GM19467 (cell line): Measurements from ENCODE around the gene SEPHS1.
"Not testable (repeated sequence)": the region's sequence is repeated elsewhere in the genome, so short reads cannot be mapped to it uniquely, and the experiment has no call there.

ENCODE experiments used
- ATAC-seq: cut with Tn5 transposase; IDR thresholded peaks from one replicate; pipeline ENCODE4 v1.9.1; 2021; ENCODE audit warnings: mild to moderate bottlenecking, moderate library complexity; ENCODE audit not compliant: unreplicated experiment

SEPHS1 gene

GRCh38 chr10:13365243-13365642 lies 17.1 kb upstream of the SEPHS1 start:
- ATAC-seq = no peak

DNA sequence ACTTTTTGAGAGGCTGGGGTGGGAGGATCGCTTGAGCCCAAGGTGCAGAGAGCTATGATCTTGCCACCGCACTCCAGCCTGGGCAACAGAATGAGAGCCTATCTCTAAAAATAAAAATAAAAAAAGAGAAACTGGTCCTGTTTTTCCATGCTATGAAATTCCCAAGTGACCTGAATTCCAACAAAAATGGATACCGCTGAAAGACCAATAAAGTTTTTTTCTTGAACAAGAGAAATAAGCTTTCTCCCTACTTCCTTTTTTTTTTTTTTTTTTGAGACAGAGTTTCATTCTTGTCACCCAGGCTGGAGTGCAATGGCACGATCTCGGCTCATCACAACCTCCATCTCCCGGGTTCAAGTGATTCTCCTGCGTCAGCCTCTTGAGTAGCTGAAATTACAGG lies 12.5 kb upstream of the SEPHS1 start:
- ATAC-seq = no peak

DNA sequence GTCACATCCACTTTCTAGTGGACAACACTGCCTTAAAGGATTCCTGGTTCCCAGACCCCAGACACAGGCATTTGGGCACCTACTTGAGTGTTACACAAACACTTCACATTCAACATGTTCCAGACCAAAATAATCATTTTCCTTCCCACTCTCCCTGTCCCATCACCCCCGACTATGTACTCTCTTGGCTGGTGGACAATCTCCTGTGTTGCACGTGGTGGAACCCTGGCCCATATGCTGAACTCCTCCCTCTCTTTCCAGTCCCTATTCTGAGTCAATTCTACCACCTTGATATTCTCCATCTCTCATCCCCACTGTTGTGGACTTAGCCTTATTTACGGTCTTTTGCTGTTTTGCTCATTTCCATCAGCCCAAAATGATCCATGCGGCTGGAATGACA lies 8.3 kb upstream of the SEPHS1 start:
- no peak for ATAC-seq

GRCh38 chr10:13354783-13355182 lies 6.7 kb upstream of the SEPHS1 start:
- ATAC-seq = no peak

- ATAC-seq = no peak
Observed at GRCh38 chr10:13352519-13352918, 4.4 kb upstream of the SEPHS1 start.

DNA sequence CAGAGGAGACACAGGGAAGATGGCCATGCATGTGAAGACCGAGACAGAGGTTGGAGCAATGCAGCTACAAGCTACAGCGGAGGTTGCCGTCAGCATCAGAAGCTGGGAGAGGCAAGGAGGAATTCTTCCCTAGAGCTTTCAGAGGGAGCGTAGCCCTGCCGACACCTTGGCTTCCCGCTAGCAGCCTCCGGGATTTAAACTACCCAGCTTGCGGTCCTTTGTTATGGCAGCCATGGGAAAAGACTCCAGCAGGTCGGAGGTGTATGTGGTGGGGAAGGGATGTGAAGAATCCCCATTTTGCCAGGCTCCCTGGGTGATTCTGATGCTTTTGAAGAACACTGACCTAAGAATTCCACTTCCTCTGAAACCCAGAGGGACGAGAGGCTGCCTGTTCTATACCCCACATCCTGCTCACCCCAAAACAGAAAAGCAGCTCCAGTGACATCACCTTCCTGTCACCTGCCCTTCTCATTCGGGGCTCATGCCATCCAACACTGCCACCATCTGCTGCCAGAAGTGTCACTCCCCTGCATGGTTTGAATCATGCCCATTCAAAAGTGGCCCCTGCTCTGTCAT lies 3.3 kb upstream of the SEPHS1 start:
- ATAC-seq = no peak

DNA sequence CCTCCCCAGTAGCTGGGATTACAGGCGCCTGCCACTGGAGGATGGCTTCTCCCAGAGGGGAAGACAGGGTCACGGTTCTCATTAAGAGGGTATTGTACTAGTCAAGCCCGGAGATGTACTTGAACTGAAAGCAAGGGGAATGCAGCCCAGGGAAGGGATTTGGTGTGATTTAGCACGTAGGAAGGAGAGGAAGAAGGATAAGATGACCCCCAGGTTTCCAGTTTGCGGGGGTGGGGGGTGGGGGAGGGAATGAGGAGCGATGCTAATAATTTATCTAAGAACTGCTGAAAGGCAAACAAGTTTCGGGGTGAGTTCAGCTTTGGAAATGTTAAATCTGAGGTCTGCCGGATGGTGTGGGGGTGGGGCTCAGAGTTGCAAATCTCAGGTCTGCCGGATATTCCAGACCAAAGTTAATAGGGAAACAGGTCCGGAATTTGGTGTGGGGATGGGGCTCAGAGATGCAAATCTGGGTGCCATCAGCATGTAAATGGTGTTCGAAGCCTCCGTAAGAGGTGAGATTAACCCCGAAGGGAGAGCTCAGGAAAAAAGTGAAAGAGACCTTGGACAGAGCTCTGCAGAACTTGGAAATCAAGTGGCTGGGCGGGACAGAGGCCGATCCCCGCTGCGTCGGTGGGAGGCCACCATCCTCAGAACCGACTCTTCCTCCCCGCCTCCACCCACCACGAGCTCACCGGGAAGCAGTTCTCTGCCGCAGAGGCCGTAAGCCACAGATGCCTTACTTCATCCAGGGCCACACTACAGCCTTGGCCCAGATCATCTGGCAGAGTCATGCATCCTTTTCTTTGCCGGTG lies 1.6 kb upstream of the SEPHS1 start:
- ATAC-seq = no peak

GRCh38 chr10:13347500-13348156 lies 465 bp downstream of the SEPHS1 start:
- ATAC-seq = peak; percentile 46

DNA sequence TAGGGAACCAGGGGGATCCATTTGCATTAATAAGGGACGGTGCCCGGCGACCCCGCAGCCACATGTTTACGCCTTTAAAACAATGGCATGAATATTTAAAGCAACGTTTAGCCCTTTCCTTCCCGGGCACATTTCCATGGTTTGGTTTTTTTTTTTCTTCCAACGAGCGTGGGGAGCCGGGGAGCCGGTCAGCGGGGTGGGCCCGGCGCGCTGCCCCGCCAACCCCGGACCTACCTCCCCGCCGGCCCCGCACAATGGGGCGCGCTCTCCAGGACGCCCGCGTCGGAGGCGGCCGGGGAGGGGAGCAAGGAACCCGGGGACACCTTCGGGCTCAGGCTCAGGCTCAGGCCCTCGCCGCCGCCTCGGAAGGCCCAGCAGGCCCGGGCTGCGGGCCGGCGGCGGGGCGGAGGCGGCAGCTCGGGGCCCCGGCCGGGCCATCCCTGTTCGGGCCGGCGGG lies 1.0 kb downstream of the SEPHS1 start:
- ATAC-seq = peak; percentile 29

- no peak for ATAC-seq
Observed at GRCh38 chr10:13346283-13347042, 1.6 kb downstream of the SEPHS1 start.

- peak; percentile 86 for ATAC-seq
Observed at GRCh38 chr10:13340626-13341376, 7.3 kb downstream of the SEPHS1 start.

GRCh38 chr10:13340068-13340467 lies 8.0 kb downstream of the SEPHS1 start:
- ATAC-seq = peak; percentile 15

- ATAC-seq = no peak
Observed at GRCh38 chr10:13338390-13339110, 9.5 kb downstream of the SEPHS1 start.

DNA sequence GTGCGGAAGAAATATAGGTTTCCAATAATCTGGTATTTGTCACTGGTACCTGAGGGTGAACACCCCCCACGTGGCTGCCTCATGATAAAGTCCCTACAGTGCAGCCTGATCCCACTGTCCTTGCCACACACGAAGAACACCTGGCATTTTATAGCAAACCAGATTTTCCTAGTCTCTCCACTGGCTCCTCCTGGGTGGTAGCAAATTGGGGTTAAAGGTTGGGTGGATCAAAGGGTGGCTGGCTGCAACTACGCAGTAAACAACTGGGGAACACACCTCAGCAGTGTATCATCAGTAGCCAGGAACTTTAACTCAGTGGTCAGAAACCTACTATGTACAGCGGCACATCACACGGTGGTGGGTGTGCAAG lies 10.3 kb downstream of the SEPHS1 start:
- ATAC-seq = no peak

GRCh38 chr10:13337128-13337826 lies 10.8 kb downstream of the SEPHS1 start:
- no peak for ATAC-seq

DNA sequence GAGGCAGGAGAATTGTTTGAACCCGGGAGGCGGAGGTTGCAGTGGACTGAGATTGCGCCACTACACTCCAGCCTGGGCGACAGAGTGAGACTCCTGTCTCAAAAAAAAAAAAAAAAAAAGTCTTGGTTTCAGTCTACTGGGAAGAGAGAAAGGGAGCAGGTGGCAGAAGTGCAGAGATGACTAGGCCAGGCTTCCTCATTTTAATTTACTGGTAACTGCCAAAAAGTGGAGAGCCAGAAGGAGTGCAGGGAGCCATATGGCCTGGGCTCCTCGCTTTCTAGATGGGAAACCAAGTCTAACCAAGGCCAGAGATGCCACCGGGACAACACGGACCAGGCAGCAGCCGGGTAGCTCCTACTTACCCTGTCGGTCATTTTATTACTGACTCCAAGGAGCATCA lies 12.2 kb downstream of the SEPHS1 start:
- no peak for ATAC-seq

- ATAC-seq = no peak
Observed at GRCh38 chr10:13334556-13334955, 13.5 kb downstream of the SEPHS1 start.

DNA sequence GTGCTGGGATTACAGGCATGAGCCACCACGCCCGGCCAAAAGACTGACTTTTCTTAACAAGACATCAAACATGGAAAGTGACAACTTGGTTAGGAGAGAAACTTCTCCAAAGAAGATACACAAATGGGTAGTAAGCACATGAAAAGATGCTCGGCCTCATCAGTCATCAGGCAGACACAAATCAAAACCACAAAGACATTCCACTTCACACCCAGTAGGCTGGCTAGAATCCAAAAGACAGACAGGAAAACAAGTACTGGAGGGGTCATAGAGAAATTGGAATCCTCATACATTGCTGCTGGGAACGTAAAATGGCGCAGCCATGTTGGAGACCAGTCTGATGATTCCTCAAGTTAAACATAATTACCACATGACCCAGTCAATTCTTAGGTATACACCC lies 16.4 kb downstream of the SEPHS1 start:
- no peak for ATAC-seq

GRCh38 chr10:13330980-13331379 lies 17.1 kb downstream of the SEPHS1 start:
- not testable (repeated sequence) for ATAC-seq
